PC-3 (cell line): ENCODE measurements around the gene UCKL1. TPM values are rescaled to one million over a fixed set of nuclear protein-coding genes. Genes with fewer than 3 reads are reported as not detected.
A peak's percentile ranks its signal among the peaks of the same experiment; 100 is the strongest.

Experiments used
- ATAC-seq: fragments of 200-7000 bp; cut with Tn5 transposase; 2 replicates; pipeline ENCODE4 v1.9.1; 2020; ENCODE audit warnings: mild to moderate bottlenecking, moderate library complexity
- BruUV-seq: library from RNA; stranded (reverse); fragments of 400-500 nt; replicated peaks from 2 replicates; lab custom pipeline; 2021; lab: Mats Ljungman, UMichigan
- CTCF ChIA-PET: fragments of 300-600 bp; sonication (Branson Sonifier 250); formaldehyde crosslinking; loops from one replicate; lab custom pipeline; 2022; ENCODE audit warnings: antibody characterized with exemption; lab: Charles Lee
- POLR2A ChIA-PET: fragments of 300-600 bp; sonication (Branson Sonifier 250); formaldehyde crosslinking; loops from one replicate; lab custom pipeline; 2022; ENCODE audit warnings: antibody characterized with exemption; ENCODE audit not compliant: unreplicated experiment; lab: Charles Lee
- DNase-seq: peaks from one replicate; pipeline ENCODE4 v3.0.0-alpha.2; 2015
- H2AFZ ChIP-seq: fragments of 300-600 bp; sonication (generic); 2 replicates; pipeline ENCODE4 v1.6.0; 2016; ENCODE audit warnings: antibody characterized with exemption, low read length
- H3F3A ChIP-seq: fragments of 300-600 bp; sonication (generic); one replicate; pipeline ENCODE4 v1.6.0; 2017; ENCODE audit warnings: antibody characterized with exemption, low read length, control low read depth, mild to moderate bottlenecking; ENCODE audit not compliant: unreplicated experiment
- H3K27ac ChIP-seq: fragments of 300-600 bp; sonication (generic); 2 replicates; pipeline ENCODE4 v1.5.1; 2016; ENCODE audit warnings: mild to moderate bottlenecking, low read length
- H3K27me3 ChIP-seq: fragments of 300-600 bp; sonication (generic); 2 replicates; pipeline ENCODE4 v1.6.1; 2016; ENCODE audit warnings: low read length, mixed read lengths
- H3K36me3 ChIP-seq: fragments of 300-600 bp; sonication (generic); 2 replicates; pipeline ENCODE4 v1.6.1; 2016; ENCODE audit warnings: low read depth, mixed run types, low read length, mixed read lengths
- H3K4me1 ChIP-seq: fragments of 300-600 bp; sonication (generic); 2 replicates; pipeline ENCODE4 v1.5.1; 2016; ENCODE audit warnings: low read length; ENCODE audit not compliant: insufficient read depth
- H3K4me2 ChIP-seq: fragments of 300-600 bp; sonication (generic); 2 replicates; pipeline ENCODE4 v1.6.0; 2016; ENCODE audit warnings: low read length
- H3K4me3 ChIP-seq: fragments of 300-600 bp; sonication (generic); 2 replicates; pipeline ENCODE4 v1.5.1; 2016; ENCODE audit warnings: mild to moderate bottlenecking, low read length, mixed read lengths
- H3K79me2 ChIP-seq: fragments of 300-600 bp; sonication (generic); 2 replicates; pipeline ENCODE4 v1.6.1; 2017; ENCODE audit warnings: low read length, mixed read lengths
- H3K9ac ChIP-seq: fragments of 300-600 bp; sonication (generic); 2 replicates; pipeline ENCODE4 v1.6.0; 2016; ENCODE audit warnings: mild to moderate bottlenecking, low read length
- H3K9me2 ChIP-seq: fragments of 300-600 bp; sonication (generic); replicated peaks from 2 replicates; pipeline ENCODE4 v1.6.1; 2016; ENCODE audit warnings: mixed run types, low read length, mixed read lengths
- H3K9me3 ChIP-seq: fragments of 300-600 bp; sonication (generic); 2 replicates; pipeline ENCODE4 v1.6.1; 2016; ENCODE audit warnings: low read length, mixed read lengths
- H4K20me1 ChIP-seq: fragments of 300-600 bp; sonication (generic); 2 replicates; pipeline ENCODE4 v1.6.1; 2016; ENCODE audit warnings: low read length, mixed read lengths
- EZH2 ChIP-seq: fragments of 300-600 bp; sonication (generic); IDR thresholded peaks from one replicate; pipeline ENCODE4 v1.6.1; 2017; ENCODE audit warnings: antibody characterized with exemption, mild to moderate bottlenecking, low read length; ENCODE audit not compliant: unreplicated experiment
- EZH2phosphoT487 ChIP-seq: fragments of 300-600 bp; sonication (generic); IDR thresholded peaks from 2 replicates; pipeline ENCODE4 v1.6.1; 2018; ENCODE audit warnings: mild to moderate bottlenecking, antibody characterized with exemption, low read length, borderline replicate concordance
- intact Hi-C: fragments of 100-400 bp; cut with micrococcal nuclease; formaldehyde crosslinking; loops from 2 replicates; pipeline ENCODE4 v1.9.0; 2023
- total RNA-seq: library from RNA; depleted of rRNA; stranded (reverse); fragments of >200 nt; gene quantifications from 2 replicates; pipeline ENCODE4 v1.2.3, GENCODE V29; 2014
- TF ChIP-seq, protein P1 (sequence below): fragments of 300-600 bp; sonication (generic); conservative IDR thresholded peaks from 2 replicates; pipeline ENCODE4 v1.5.1; 2017; ENCODE audit warnings: antibody characterized with exemption, low read depth, mild to moderate bottlenecking, low read length

The UCKL1 gene
- total RNA-seq, 1 experiment from 2014 or later: 37.2 TPM

- POLR2A ChIA-PET: no interaction called here
- H3K9ac ChIP-seq: peak overlapping the region; percentile 88
- no peak for ATAC-seq
These were observed 12.1 kb upstream of the UCKL1 start for GRCh38 chr20:63968136-63968927.

GRCh38 chr20:63967330-63968135 lies 11.3 kb upstream of the UCKL1 start:
- no TSS peak for BruUV-seq
- Histone ChIP-seq H3K9me3 (no peaks in the 10 kb centered on the region), H2AFZ (no peak overlapping the region), H3F3A (no peaks in the 10 kb centered on the region), H3K27me3 (no peaks in the 10 kb centered on the region), H3K4me2 (no peak overlapping the region), H3K9me2 (no peaks in the 10 kb centered on the region), H3K36me3 (no peaks in the 10 kb centered on the region; the same call in 1 of the 2 replicates), H3K9ac (no peak overlapping the region), H4K20me1 (no peaks in the 10 kb centered on the region), H3K4me3 (no peak overlapping the region), H3K79me2 (peaks cover 15% of the 10 kb centered on the region), H3K27ac (no peak overlapping the region), H3K4me1 (peaks cover 5% of the 10 kb centered on the region; the same call in 1 of the 2 replicates)
- DNase-seq: no peak
- intact Hi-C loops: no loop called here
- TF ChIP-seq EZH2phosphoT487: no peak
- no peak for TF ChIP-seq EZH2
- TF ChIP-seq, protein P1, sequence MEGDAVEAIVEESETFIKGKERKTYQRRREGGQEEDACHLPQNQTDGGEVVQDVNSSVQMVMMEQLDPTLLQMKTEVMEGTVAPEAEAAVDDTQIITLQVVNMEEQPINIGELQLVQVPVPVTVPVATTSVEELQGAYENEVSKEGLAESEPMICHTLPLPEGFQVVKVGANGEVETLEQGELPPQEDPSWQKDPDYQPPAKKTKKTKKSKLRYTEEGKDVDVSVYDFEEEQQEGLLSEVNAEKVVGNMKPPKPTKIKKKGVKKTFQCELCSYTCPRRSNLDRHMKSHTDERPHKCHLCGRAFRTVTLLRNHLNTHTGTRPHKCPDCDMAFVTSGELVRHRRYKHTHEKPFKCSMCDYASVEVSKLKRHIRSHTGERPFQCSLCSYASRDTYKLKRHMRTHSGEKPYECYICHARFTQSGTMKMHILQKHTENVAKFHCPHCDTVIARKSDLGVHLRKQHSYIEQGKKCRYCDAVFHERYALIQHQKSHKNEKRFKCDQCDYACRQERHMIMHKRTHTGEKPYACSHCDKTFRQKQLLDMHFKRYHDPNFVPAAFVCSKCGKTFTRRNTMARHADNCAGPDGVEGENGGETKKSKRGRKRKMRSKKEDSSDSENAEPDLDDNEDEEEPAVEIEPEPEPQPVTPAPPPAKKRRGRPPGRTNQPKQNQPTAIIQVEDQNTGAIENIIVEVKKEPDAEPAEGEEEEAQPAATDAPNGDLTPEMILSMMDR: no peak
- ATAC-seq: no peak
- POLR2A ChIA-PET: no interaction called here
- CTCF ChIA-PET: no interaction called here

More at GRCh38 chr20:63968136-63968927, 12.1 kb upstream of the UCKL1 start:
- peaks cover 5% of the 10 kb centered on the region; the same call in 1 of the 2 replicates for H3K4me1 ChIP-seq
- TF ChIP-seq EZH2phosphoT487: no peak
- TF ChIP-seq, protein P1: no peak
- no peak for TF ChIP-seq EZH2
- H3K4me3 ChIP-seq: peak overlapping the region; percentile 84
- CTCF ChIA-PET: no interaction called here
- no peaks in the 10 kb centered on the region for H3F3A ChIP-seq
- peaks cover 15% of the 10 kb centered on the region for H3K79me2 ChIP-seq
- no peak overlapping the region for H2AFZ ChIP-seq
- no peaks in the 10 kb centered on the region; the same call in 1 of the 2 replicates for H3K36me3 ChIP-seq
- DNase-seq: no peak
- H3K27me3 ChIP-seq: no peaks in the 10 kb centered on the region
- intact Hi-C loops: no loop called here
- H3K27ac ChIP-seq: no peak overlapping the region
- H3K9me3 ChIP-seq: no peaks in the 10 kb centered on the region
- BruUV-seq: TSS peak; percentile 32
- no peaks in the 10 kb centered on the region for H4K20me1 ChIP-seq
- peak overlapping the region; percentile 97 for H3K4me2 ChIP-seq
- no peaks in the 10 kb centered on the region for H3K9me2 ChIP-seq
